ENCODE measurements around the gene CHST12.

- no peak for TF ChIP-seq POLR2AphosphoS5 (IDR thresholded peaks at IDR 0.05; ENCODE audit: low read depth, low read length)
- TF ChIP-seq POLR2A (IDR thresholded peaks at IDR 0.05; ENCODE audit: low read depth, low read length), result no peak
- no peak for TF ChIP-seq TAF1 (IDR thresholded peaks at IDR 0.05; ENCODE audit: borderline replicate concordance, low read depth, low read length)
Measured at GRCh38 chr7:2402687-2403013, 761 bp upstream of the CHST12 start.

Data from GM12892 (cell line).